HG02884 (cell line): ENCODE results near the gene ZDHHC8.

Source experiments
- ATAC-seq: cut with Tn5 transposase; IDR thresholded peaks from one replicate; pipeline ENCODE4 v1.9.1; 2021; ENCODE audit warnings: mild to moderate bottlenecking, moderate library complexity; ENCODE audit not compliant: unreplicated experiment

ZDHHC8 gene

DNA sequence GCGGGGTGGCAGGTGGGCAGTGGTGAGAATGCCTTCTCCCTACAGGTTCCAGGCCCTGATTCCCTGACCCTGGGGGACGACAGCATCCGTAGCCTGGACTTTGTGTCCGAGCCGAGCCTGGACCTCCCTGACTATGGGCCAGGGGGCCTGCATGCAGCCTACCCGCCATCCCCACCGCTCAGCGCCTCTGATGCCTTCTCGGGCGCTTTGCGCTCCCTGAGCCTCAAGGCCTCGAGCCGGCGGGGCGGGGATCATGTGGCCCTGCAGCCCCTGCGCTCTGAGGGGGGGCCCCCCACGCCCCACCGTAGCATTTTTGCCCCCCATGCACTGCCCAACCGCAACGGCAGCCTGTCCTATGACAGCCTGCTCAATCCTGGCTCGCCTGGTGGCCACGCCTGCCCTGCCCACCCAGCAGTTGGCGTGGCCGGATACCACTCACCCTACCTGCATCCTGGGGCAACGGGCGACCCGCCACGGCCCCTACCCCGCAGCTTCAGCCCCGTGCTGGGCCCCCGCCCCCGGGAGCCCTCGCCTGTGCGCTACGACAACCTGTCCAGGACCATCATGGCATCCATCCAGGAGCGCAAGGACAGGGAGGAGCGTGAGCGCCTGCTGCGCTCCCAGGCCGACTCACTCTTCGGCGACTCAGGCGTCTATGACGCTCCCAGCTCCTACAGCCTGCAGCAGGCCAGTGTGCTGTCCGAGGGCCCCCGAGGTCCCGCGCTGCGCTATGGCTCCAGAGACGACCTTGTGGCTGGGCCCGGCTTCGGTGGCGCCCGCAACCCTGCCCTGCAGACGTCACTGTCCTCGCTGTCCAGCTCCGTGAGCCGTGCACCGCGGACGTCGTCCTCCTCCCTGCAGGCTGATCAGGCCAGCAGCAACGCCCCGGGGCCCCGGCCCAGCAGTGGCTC lies 11.4 kb downstream of the ZDHHC8 start:
- no peak for ATAC-seq

DNA sequence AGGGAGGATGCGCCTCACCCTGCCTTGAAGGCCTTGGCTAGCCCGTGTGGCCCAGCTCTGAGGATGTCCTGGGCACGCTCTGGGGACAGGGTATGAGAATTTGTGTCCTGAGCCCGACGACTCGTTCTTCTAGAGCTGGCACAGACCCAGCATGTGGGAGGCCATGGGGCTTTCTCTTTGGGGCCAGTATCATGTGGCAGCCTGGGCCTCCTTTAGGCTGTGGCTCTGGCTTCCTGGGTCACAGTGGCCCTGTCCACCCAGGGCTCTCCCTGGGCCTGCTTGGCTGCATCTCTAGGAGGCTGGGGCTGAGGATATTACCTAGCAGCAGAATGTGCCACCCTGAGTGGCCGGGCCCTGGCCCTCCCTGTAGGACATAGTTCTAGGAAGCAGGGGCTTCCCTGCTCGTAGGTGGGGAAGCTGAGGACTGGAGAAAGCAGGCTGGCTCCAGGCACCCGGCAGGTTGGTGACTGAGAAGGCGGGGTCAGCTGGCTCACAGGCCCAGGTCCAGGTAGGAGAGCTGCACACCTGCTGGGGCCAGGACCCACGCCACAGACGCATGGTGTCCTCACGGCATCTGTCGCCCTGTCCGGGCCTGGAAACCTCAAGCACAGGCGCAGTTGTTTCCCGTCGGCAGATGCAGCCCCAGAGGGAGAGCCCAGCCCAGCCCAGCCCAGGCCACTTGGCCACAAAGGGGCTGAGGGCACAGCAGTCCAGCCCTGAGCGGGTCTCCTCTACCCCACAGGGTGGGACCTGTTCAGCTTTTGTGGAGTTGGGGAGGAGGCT lies 12.5 kb downstream of the ZDHHC8 start:
- no peak for ATAC-seq

DNA sequence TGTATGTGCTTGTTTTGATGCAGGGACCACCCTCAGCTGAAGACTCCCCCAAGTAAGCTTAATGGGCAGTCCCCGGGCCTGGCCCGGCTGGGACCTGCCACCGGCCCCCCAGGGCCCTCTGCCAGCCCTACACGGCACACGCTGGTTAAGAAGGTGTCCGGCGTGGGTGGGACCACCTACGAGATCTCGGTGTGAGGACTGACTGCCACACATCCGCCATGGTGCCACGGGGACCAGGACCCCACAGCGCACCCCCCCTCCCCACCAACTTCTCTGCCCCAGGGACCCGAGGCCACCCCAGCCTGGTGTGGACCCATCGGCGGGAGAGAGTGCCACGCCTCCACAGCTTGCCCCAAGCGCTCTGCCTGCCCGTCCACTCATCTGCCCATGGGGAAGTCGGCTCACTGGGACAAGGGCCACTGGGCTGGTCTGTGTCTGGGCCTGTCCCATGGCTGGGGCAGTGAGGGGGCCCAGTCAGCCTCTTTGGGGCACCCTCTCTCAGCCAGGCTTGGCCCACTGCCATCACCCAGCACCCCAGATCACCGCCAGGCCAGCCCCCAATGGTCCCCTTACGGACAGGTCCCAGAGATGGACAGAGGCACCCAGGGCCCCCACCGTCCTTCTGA lies 13.7 kb downstream of the ZDHHC8 start:
- no peak for ATAC-seq

DNA sequence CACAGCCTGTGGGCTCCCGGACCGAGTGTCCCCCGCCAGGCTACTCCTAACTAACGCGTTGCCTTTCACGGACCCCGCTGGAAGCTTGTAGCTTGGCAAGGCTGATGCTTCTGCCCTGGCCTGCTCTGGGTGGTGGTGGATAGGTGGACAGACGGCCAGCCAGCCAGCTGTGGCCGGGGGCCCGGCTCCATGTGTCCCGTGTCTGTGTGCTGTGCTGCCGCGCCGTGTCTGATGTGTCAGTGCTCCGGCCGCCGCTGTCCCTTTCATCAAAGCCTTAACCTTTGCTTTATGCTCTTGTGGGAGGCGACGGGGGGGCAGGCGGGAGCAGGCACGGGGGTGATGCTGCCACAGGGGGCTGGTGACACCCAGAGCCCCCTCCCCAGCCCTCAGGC lies 14.2 kb downstream of the ZDHHC8 start:
- no peak for ATAC-seq

- no peak for ATAC-seq
These were observed 15.2 kb downstream of the ZDHHC8 start for GRCh38 chr22:20146777-20147176.

GRCh38 chr22:20147237-20147988 lies 15.8 kb downstream of the ZDHHC8 start:
- no peak for ATAC-seq

- ATAC-seq: no peak
These were observed 16.8 kb downstream of the ZDHHC8 start for GRCh38 chr22:20148414-20148813.

GRCh38 chr22:20149257-20150250 lies 17.9 kb downstream of the ZDHHC8 start:
- no peak for ATAC-seq

DNA sequence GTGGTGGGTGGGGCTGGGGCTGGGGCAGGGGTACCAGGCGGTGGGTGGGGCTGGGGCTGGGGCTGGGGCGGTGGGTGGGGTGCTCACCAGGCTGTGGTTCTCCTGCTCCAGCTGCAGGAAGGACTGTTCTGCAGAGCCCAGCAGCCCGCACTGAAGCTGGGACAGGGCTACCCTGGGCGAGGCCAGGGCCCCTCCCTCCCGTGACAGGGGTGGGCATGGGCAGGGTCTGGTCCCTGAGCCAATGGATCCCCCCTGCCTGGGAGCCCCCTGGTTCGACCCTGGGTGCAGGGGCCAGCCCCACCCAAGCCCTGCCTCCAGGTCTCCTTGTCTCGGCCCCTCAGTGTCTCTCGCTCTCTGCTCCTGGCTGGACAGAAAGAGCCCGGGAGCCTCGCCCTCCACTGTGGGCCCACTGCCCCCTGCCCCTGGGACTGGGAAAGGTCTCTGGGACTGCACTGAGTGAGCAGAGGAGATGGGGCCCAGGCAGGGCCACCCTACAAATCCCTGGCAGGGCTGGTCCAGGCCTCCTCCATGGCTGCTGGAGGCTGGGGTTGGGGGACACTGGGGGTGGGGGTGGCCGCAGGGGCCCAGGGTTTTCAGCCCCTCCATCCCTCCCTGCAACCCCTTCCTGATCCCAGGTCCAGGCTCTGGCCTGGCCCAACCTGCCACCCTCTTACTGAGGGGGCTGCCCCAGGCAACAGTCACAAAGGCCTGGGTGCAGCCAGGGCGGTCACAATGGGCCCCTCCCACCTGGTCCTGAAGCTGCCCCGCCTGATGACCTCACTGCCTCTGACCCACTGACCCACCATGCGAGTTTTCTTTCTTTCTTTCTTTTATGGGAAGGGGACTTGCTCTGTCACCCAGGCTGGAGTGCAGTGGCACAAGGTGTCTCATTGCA lies 19.0 kb downstream of the ZDHHC8 start, which contains the start of gene CCDC188:
Gene CCDC188 (minus strand): TSS at position 675 of the 895 bp plus-strand sequence. CDS start 69 bp downstream, at position 606.
- ATAC-seq: no peak

DNA sequence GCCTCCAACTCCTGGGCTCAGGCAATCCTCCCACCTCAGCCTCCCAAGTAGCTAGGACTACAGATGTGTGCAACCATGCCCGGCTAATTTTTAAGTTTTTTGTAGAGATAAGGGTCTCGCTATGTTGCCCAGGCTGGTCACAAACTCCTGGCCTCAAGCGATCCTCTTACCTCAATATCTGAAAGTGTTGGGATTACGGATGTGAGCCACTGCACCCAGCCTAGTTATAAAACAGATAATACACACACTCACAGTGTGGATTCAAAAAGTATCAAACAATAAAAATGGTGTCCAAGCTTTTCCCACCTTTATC lies 19.6 kb downstream of the ZDHHC8 start:
- ATAC-seq: no peak

DNA sequence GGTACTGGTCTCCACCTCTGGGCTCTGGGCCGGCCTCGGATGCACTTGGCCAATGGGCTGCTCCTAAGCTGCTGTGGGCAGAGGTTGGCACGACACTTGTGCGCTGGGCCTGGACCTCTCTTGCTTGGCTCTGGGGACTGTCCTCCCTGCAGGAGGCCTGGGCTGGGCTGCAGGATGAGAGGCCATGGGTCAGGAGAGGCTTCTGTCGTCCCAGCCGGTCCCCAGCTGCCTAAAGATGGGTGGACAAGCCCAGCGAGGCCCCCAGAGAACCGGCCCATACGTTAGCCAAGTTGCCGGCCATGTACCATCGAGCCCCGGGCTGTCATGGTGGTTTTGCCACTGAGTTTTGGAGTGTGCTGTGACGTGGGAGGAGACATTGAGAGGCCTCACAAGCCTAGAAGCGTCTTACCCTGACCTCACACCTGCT lies 20.9 kb downstream of the ZDHHC8 start:
- ATAC-seq: no peak

DNA sequence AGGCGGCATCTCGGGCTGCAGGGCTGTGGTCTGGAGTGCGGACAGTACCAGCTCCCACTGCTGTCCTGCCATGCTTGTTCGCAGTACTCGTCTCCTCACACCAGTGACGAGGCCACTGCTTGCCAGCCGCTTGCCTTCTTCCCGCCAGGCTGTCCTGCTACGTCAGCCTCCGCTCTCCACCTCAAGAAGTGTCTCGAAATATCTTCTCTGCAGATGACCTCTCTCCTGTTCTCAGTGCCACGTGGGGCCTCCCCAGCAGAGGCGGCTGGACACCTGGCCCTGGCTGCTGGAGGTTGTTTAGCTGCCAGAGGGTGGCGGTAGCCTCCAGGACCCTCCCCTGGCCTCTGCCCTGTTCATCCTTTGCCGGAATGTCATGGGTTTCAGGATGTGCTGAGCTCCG lies 22.3 kb downstream of the ZDHHC8 start:
- ATAC-seq: no peak

GRCh38 chr22:20154602-20155187 lies 23.1 kb downstream of the ZDHHC8 start:
- ATAC-seq: no peak

GRCh38 chr22:20155330-20156041 lies 23.9 kb downstream of the ZDHHC8 start:
- no peak for ATAC-seq

DNA sequence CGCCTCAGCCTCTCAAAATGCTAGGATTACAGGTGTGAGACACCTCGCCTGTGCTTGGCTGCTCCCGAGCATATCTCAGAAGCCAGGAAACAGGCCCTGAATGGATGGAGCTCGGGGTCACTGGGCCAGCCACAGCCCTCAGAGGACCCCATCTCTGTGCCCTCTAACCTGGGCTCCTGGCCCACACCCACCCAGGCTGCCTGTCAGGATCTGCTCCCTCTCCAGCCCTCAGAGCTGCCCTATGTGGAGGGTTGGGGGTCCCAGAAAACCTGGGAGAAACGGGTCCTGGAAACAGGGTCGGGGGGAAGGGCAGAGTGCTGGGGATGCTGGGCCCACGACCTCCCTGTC lies 24.4 kb downstream of the ZDHHC8 start:
- ATAC-seq: no peak

DNA sequence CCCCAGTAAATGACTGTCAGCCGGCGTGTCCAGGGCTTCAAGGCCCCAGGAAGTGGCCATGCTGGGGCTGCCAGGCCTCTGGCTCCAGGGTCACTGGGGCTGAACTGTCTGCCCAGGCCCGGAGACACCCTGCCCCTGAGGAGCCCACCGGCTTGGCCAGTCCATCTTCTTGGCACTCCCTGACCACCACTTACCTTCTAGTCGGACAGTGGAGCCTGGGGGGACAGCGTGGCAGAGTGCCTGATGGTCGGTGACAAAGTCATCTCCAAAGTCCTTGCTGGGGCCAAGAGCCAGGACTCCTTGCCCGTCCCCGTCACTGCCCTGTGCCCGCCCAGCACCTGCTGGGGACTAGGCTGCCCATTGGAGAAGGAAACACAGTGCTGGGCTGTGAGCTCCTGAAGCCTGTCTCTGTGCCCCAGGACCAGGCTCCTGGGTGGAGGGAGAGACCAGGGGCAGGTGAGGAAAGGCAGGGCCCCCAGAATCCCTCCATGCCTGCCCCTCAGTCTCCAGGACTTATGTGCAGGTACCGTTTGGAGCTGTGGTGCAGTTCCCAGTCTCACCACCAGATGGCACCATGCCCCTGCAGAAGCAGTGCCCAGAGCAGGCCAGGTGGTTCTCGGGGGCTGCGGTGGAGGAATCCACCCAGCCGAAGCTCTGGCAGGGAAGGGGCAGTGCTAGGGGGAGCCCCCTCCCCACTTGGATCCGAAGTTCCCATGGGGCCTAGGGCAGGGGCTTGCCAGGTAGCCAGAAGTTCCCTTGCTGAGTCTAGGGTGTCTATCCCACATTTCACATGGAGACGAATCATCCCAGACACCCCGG lies 25.2 kb downstream of the ZDHHC8 start:
- ATAC-seq: no peak
